HEK293 (cell line): Measurements from ENCODE around the gene SLITRK5.

Experiments used
- CTCF ChIA-PET: fragments of 350-600 bp; formaldehyde crosslinking; extraction: SDS; loops from one replicate; lab custom pipeline; 2021; ENCODE audit warnings: antibody characterized with exemption; lab: Yijun Ruan, JAX
- POLR2A ChIA-PET: fragments of 300-600 bp; formaldehyde crosslinking; extraction: SDS; loops from one replicate; lab custom pipeline; 2020; ENCODE audit warnings: antibody characterized with exemption, inconsistent platforms; lab: Yijun Ruan, JAX
- H3K27ac ChIP-seq: fragments of 200-500 bp; sonication (Bioruptor generic); 2 replicates; pipeline ENCODE4 v1.5.1; 2014; ENCODE audit warnings: low read depth, low read length, control low read depth, inconsistent platforms; ENCODE audit errors: extremely low read depth
- H3K36me3 ChIP-seq, 2 experiments: fragments of 200-500 bp in 1 of 2; sonication (Bioruptor generic) in 1 of 2; 1 replicate in 1 of 2; 2 replicates in 1 of 2; pipeline ENCODE4 v1.5.1; 2014 to 2017; ENCODE audit warnings: inconsistent platforms in 2 of 2, low read length in 2 of 2; ENCODE audit not compliant: control insufficient read depth in 2 of 2, insufficient read depth in 1 of 2
- H3K4me1 ChIP-seq: fragments of 200-500 bp; sonication (Bioruptor generic); 2 replicates; pipeline ENCODE4 v1.5.1; 2014; ENCODE audit warnings: mild to moderate bottlenecking, low read length, inconsistent platforms; ENCODE audit not compliant: control insufficient read depth, insufficient read depth
- H3K4me3 ChIP-seq: 2 replicates; pipeline ENCODE4 v1.5.1; 2011; ENCODE audit warnings: low read depth, mild to moderate bottlenecking, control low read depth, low read length, moderate library complexity
- H3K9me3 ChIP-seq: fragments of 200-500 bp; sonication (Bioruptor generic); 2 replicates; pipeline ENCODE4 v1.5.1; 2014; ENCODE audit warnings: low read depth, low read length, inconsistent platforms; ENCODE audit not compliant: control insufficient read depth, insufficient read depth
- PBX3 ChIP-seq: sonication (generic); formaldehyde crosslinking; IDR thresholded peaks from 2 replicates; pipeline ENCODE4 v1.8.1; 2022; ENCODE audit warnings: mild to moderate bottlenecking, moderate library complexity, missing genetic modification reagents
- PRDM2 ChIP-seq: fragments of 450-650 bp; formaldehyde crosslinking; IDR thresholded peaks from 2 replicates; pipeline ENCODE4 v1.5.1; 2016; ENCODE audit warnings: missing biosample characterization, missing genetic modification characterization, borderline replicate concordance
- SP7 ChIP-seq: fragments of 450-650 bp; formaldehyde crosslinking; IDR thresholded peaks from 2 replicates; pipeline ENCODE4 v1.5.1; 2016; ENCODE audit warnings: missing biosample characterization, missing genetic modification characterization
- ZNF138 ChIP-seq: fragments of 450-650 bp; formaldehyde crosslinking; IDR thresholded peaks from 2 replicates; pipeline ENCODE4 v1.5.1; 2016; ENCODE audit warnings: missing biosample characterization, missing genetic modification characterization, borderline replicate concordance
- ZNF140 ChIP-seq: fragments of 450-650 bp; formaldehyde crosslinking; IDR thresholded peaks from 2 replicates; pipeline ENCODE4 v1.5.1; 2016; ENCODE audit warnings: missing biosample characterization, missing genetic modification characterization
- ZNF174 ChIP-seq: fragments of 450-650 bp; formaldehyde crosslinking; IDR thresholded peaks from 2 replicates; pipeline ENCODE4 v1.5.0; 2017; ENCODE audit warnings: missing biosample characterization, mild to moderate bottlenecking, missing genetic modification characterization
- ZNF184 ChIP-seq: fragments of 450-650 bp; IDR thresholded peaks from 2 replicates; pipeline ENCODE4 v1.5.1; 2018; ENCODE audit warnings: missing biosample characterization, mild to moderate bottlenecking, missing genetic modification characterization
- ZNF2 ChIP-seq: fragments of 450-650 bp; formaldehyde crosslinking; IDR thresholded peaks from 2 replicates; pipeline ENCODE4 v1.5.1; 2016; ENCODE audit warnings: missing biosample characterization, missing genetic modification characterization
- ZNF248 ChIP-seq: fragments of 450-650 bp; formaldehyde crosslinking; IDR thresholded peaks from 2 replicates; pipeline ENCODE4 v1.5.1; 2017; ENCODE audit warnings: missing biosample characterization, missing genetic modification characterization
- ZNF26 ChIP-seq: fragments of 450-650 bp; formaldehyde crosslinking; IDR thresholded peaks from 2 replicates; pipeline ENCODE4 v1.5.1; 2016; ENCODE audit warnings: missing biosample characterization, missing genetic modification characterization
- ZNF302 ChIP-seq: fragments of 450-650 bp; formaldehyde crosslinking; IDR thresholded peaks from 2 replicates; pipeline ENCODE4 v1.5.1; 2016; ENCODE audit warnings: missing biosample characterization, missing genetic modification characterization, low read depth
- ZNF394 ChIP-seq: fragments of 450-650 bp; formaldehyde crosslinking; IDR thresholded peaks from 2 replicates; pipeline ENCODE4 v1.5.1; 2016; ENCODE audit warnings: missing biosample characterization, missing genetic modification characterization, mild to moderate bottlenecking, moderate library complexity, borderline replicate concordance
- ZNF561 ChIP-seq: fragments of 450-650 bp; IDR thresholded peaks from 2 replicates; pipeline ENCODE4 v1.5.1; 2018; ENCODE audit warnings: missing biosample characterization, missing genetic modification characterization, borderline replicate concordance
- ZNF623 ChIP-seq: fragments of 450-650 bp; formaldehyde crosslinking; IDR thresholded peaks from 2 replicates; pipeline ENCODE4 v1.5.1; 2016; ENCODE audit warnings: missing biosample characterization, missing genetic modification characterization
- ZNF670 ChIP-seq: fragments of 450-650 bp; formaldehyde crosslinking; IDR thresholded peaks from 2 replicates; pipeline ENCODE4 v1.5.1; 2016; ENCODE audit warnings: missing biosample characterization, missing genetic modification characterization, low read depth
- ZNF704 ChIP-seq: fragments of 450-650 bp; formaldehyde crosslinking; IDR thresholded peaks from 2 replicates; pipeline ENCODE4 v1.5.1; 2016; ENCODE audit warnings: missing biosample characterization, missing genetic modification characterization
- ZNF791 ChIP-seq: fragments of 450-650 bp; formaldehyde crosslinking; IDR thresholded peaks from 2 replicates; pipeline ENCODE4 v1.5.1; 2016; ENCODE audit warnings: missing biosample characterization, missing genetic modification characterization
- ZNF830 ChIP-seq: fragments of 450-650 bp; IDR thresholded peaks from 2 replicates; pipeline ENCODE4 v1.5.0; 2018; ENCODE audit warnings: missing biosample characterization, missing genetic modification characterization, low read depth, mild to moderate bottlenecking, moderate library complexity
- ZNF837 ChIP-seq: fragments of 450-650 bp; formaldehyde crosslinking; IDR thresholded peaks from 2 replicates; pipeline ENCODE4 v1.5.1; 2016; ENCODE audit warnings: missing biosample characterization, missing genetic modification characterization
- ZSCAN23 ChIP-seq: fragments of 450-650 bp; formaldehyde crosslinking; IDR thresholded peaks from 2 replicates; pipeline ENCODE4 v1.5.1; 2016; ENCODE audit warnings: missing biosample characterization, missing genetic modification characterization
- TF ChIP-seq, protein P1 (sequence below): fragments of 450-650 bp; formaldehyde crosslinking; IDR thresholded peaks from 2 replicates; pipeline ENCODE4; 2016; ENCODE audit warnings: missing biosample characterization, missing genetic modification characterization
- TF ChIP-seq, protein P2 (sequence below): fragments of 450-650 bp; formaldehyde crosslinking; IDR thresholded peaks from 2 replicates; pipeline ENCODE4 v1.5.1; 2016; ENCODE audit warnings: missing biosample characterization, missing genetic modification characterization

The SLITRK5 gene

DNA sequence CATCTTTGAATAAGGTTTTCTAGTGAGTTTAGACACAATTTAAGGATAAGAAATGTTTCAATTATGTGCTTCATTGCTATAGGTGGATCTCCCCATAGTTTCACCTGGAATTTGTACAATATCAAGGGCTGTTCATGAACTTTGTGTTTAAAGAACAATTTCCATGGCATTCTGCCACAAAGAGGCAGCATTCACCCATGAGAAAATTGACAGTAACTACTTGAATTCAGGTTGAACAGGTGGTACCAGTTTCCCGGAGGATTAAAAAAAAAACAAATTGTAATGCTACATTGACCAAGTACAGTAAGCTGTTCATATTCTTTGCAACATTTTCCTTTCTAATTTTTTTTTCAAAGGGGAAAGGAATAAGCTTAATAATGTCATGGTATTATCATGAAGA lies 9.1 kb downstream of the SLITRK5 start:
- Histone ChIP-seq H3K36me3 (peaks cover 0 to 24% of the 10 kb centered on the region in 2 experiments; a peak in 1 of 3 replicates), H3K9me3 (no peaks in the 10 kb centered on the region), H3K4me3 (no peak overlapping the region), H3K27ac (no peak overlapping the region), H3K4me1 (no peaks in the 10 kb centered on the region)
- ChIA-PET CTCF (no interaction called here), POLR2A (no interaction called here)
- TF ChIP-seq, protein P1, sequence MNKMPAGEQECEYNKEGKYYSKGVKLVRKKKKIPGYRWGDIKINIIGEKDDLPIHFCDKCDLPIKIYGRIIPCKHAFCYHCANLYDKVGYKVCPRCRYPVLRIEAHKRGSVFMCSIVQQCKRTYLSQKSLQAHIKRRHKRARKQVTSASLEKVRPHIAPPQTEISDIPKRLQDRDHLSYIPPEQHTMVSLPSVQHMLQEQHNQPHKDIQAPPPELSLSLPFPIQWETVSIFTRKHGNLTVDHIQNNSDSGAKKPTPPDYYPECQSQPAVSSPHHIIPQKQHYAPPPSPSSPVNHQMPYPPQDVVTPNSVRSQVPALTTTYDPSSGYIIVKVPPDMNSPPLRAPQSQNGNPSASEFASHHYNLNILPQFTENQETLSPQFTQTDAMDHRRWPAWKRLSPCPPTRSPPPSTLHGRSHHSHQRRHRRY: no peak
- TF ChIP-seq ZNF138 (tag by site-specific recombination) (no peak), ZNF140 (tag by site-specific recombination) (no peak), ZNF670 (no peak), ZNF2 (no peak), ZNF26 (tag by site-specific recombination) (no peak), SP7 (tag by site-specific recombination) (no peak), PRDM2 (tag by site-specific recombination) (no peak), ZSCAN23 (no peak), ZNF837 (tag by site-specific recombination) (no peak), ZNF174 (tag by site-specific recombination) (no peak)

- H3K27ac ChIP-seq: no peak overlapping the region
Measured at GRCh38 chr13:87684850-87685742, 13.9 kb downstream of the SLITRK5 start.

More at GRCh38 chr13:87684850-87685742, 13.9 kb downstream of the SLITRK5 start:
- H3K36me3 ChIP-seq: no peaks in the 10 kb centered on the region
- no peaks in the 10 kb centered on the region for H3K4me1 ChIP-seq
- CTCF ChIA-PET: no interaction called here
- POLR2A ChIA-PET: no interaction called here
- TF ChIP-seq, protein P2, sequence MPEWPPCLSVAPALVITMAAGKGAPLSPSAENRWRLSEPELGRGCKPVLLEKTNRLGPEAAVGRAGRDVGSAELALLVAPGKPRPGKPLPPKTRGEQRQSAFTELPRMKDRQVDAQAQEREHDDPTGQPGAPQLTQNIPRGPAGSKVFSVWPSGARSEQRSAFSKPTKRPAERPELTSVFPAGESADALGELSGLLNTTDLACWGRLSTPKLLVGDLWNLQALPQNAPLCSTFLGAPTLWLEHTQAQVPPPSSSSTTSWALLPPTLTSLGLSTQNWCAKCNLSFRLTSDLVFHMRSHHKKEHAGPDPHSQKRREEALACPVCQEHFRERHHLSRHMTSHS (tag by site-specific recombination): no peak
- TF ChIP-seq ZNF704 (tag by site-specific recombination): no peak
- TF ChIP-seq ZNF184: no peak
- no peak for TF ChIP-seq ZNF670
- no peak for TF ChIP-seq ZNF791 (tag by site-specific recombination)
- TF ChIP-seq ZNF623 (tag by site-specific recombination): no peak
- TF ChIP-seq PBX3 (CRISPR knock-in tag): no peak
- TF ChIP-seq ZNF830 (tag by site-specific recombination): no peak
- TF ChIP-seq ZNF561 (tag by site-specific recombination): no peak
- TF ChIP-seq ZNF248 (tag by site-specific recombination): no peak
- TF ChIP-seq ZNF394: no peak
- TF ChIP-seq ZNF302 (tag by site-specific recombination): no peak
- H3K9me3 ChIP-seq: no peaks in the 10 kb centered on the region
- H3K4me3 ChIP-seq: no peak overlapping the region
